GM18498 (cell line): ENCODE data around the gene LYZL1.
"Not testable (repeated sequence)": the region's sequence is repeated elsewhere in the genome, so short reads cannot be mapped to it uniquely, and the experiment has no call there.

Experiments used
- ATAC-seq: cut with Tn5 transposase; IDR thresholded peaks from one replicate; pipeline ENCODE4 v1.9.1; 2021; ENCODE audit warnings: mild to moderate bottlenecking, moderate library complexity; ENCODE audit not compliant: unreplicated experiment

LYZL1 gene

GRCh38 chr10:29304995-29305335, 16.1 kb downstream of the LYZL1 start:
- no peak for ATAC-seq

- ATAC-seq: no peak
Observed at GRCh38 chr10:29306688-29307087, 17.8 kb downstream of the LYZL1 start.

GRCh38 chr10:29308142-29308541, 19.3 kb downstream of the LYZL1 start:
- not testable (repeated sequence) for ATAC-seq

- ATAC-seq: no peak
Observed at GRCh38 chr10:29309465-29309864, 20.6 kb downstream of the LYZL1 start.

- ATAC-seq: not testable (repeated sequence)
Observed at GRCh38 chr10:29310463-29310862, 21.6 kb downstream of the LYZL1 start.

GRCh38 chr10:29313071-29313470, 24.2 kb downstream of the LYZL1 start:
- no peak for ATAC-seq

GRCh38 chr10:29314726-29315125, 25.9 kb downstream of the LYZL1 start:
- no peak for ATAC-seq

GRCh38 chr10:29315814-29316213, 26.9 kb downstream of the LYZL1 start:
- ATAC-seq: no peak

- no peak for ATAC-seq
Observed at GRCh38 chr10:29316308-29317026, 27.6 kb downstream of the LYZL1 start.

- ATAC-seq: no peak
Observed at GRCh38 chr10:29317027-29317420, 28.2 kb downstream of the LYZL1 start.

- no peak for ATAC-seq
Observed at GRCh38 chr10:29317423-29318021, 28.7 kb downstream of the LYZL1 start.

- ATAC-seq: not testable (repeated sequence)
Observed at GRCh38 chr10:29318141-29319071, 29.5 kb downstream of the LYZL1 start.

GRCh38 chr10:29319205-29319781, 30.4 kb downstream of the LYZL1 start:
- ATAC-seq: no peak

- not testable (repeated sequence) for ATAC-seq
Observed at GRCh38 chr10:29320680-29321121, 31.8 kb downstream of the LYZL1 start.

GRCh38 chr10:29321656-29322055, 32.8 kb downstream of the LYZL1 start:
- ATAC-seq: no peak

GRCh38 chr10:29322918-29323317, 34.0 kb downstream of the LYZL1 start:
- ATAC-seq: no peak

- ATAC-seq: no peak
Observed at GRCh38 chr10:29323367-29323766, 34.5 kb downstream of the LYZL1 start.

GRCh38 chr10:29324220-29324841, 35.5 kb downstream of the LYZL1 start:
- no peak for ATAC-seq

GRCh38 chr10:29326299-29326698, 37.4 kb downstream of the LYZL1 start:
- ATAC-seq: no peak

- ATAC-seq: no peak
Observed at GRCh38 chr10:29326886-29327745, 38.2 kb downstream of the LYZL1 start.
